Embryonic facial prominence (tissue), 1 donor: Measurements from ENCODE around the gene IL20RA.
"Not testable (repeated sequence)": the region's sequence is repeated elsewhere in the genome, so short reads cannot be mapped to it uniquely, and the experiment has no call there.

ENCODE experiments used
- DNase-seq: peaks from one replicate; pipeline ENCODE4 v3.0.0-alpha.2; 2016; ENCODE audit errors: extremely low spot score

Gene IL20RA

GRCh38 chr6:136971609-136972008, 73.2 kb downstream of the IL20RA start:
- no peak for DNase-seq

- no peak for DNase-seq
Measured at GRCh38 chr6:136969930-136970329, 74.8 kb downstream of the IL20RA start.

GRCh38 chr6:136969433-136969832, 75.3 kb downstream of the IL20RA start:
- no peak for DNase-seq

GRCh38 chr6:136968837-136969236, 75.9 kb downstream of the IL20RA start:
- DNase-seq = no peak

GRCh38 chr6:136967876-136968752, 76.7 kb downstream of the IL20RA start:
- no peak for DNase-seq

- no peak for DNase-seq
Measured at GRCh38 chr6:136964398-136964797, 80.4 kb downstream of the IL20RA start.

- DNase-seq = no peak
Measured at GRCh38 chr6:136963259-136963658, 81.5 kb downstream of the IL20RA start.

- DNase-seq = no peak
Measured at GRCh38 chr6:136962661-136963060, 82.1 kb downstream of the IL20RA start.

GRCh38 chr6:136961848-136962247, 82.9 kb downstream of the IL20RA start:
- DNase-seq = no peak

GRCh38 chr6:136960781-136961180, 84.0 kb downstream of the IL20RA start:
- DNase-seq = no peak

- DNase-seq = not testable (repeated sequence)
Measured at GRCh38 chr6:136959935-136960334, 84.8 kb downstream of the IL20RA start.

GRCh38 chr6:136959471-136959891, 85.3 kb downstream of the IL20RA start:
- no peak for DNase-seq

GRCh38 chr6:136958168-136958567, 86.6 kb downstream of the IL20RA start:
- DNase-seq = no peak

- peak; percentile 7 for DNase-seq
Measured at GRCh38 chr6:136956590-136957544, 87.9 kb downstream of the IL20RA start.

GRCh38 chr6:136955123-136955522, 89.6 kb downstream of the IL20RA start:
- no peak for DNase-seq

GRCh38 chr6:136952714-136953260, 92.0 kb downstream of the IL20RA start:
- DNase-seq = no peak

- no peak for DNase-seq
Measured at GRCh38 chr6:136950436-136951126, 94.2 kb downstream of the IL20RA start.
